Neural progenitor cell (in vitro differentiated cells): ENCODE measurements around the gene AUTS2. TPM values are rescaled to one million over a fixed set of nuclear protein-coding genes. Genes with fewer than 3 reads are reported as not detected.
A peak's percentile ranks its signal among the peaks of the same experiment; 100 is the strongest.

ENCODE experiments used
- DNase-seq: peaks from one replicate; pipeline ENCODE4 v3.0.0-alpha.2; 2016; ENCODE audit warnings: low spot score
- H2AFZ ChIP-seq: fragments of 200-600 bp; sonication (generic); replicated peaks from 2 replicates; pipeline ENCODE4 v1.6.1; 2016; ENCODE audit warnings: antibody characterized with exemption
- H3F3A ChIP-seq: fragments of 200-600 bp; sonication (generic); 2 replicates; pipeline ENCODE4 v1.6.1; 2016; ENCODE audit warnings: antibody characterized with exemption, low read depth
- H3K27ac ChIP-seq: fragments of 200-600 bp; sonication (generic); 2 replicates; pipeline ENCODE4 v1.5.1; 2016; ENCODE audit warnings: mild to moderate bottlenecking
- H3K27me3 ChIP-seq: fragments of 200-600 bp; sonication (generic); 2 replicates; pipeline ENCODE4 v1.6.1; 2016; ENCODE audit warnings: mild to moderate bottlenecking, moderate library complexity
- H3K36me3 ChIP-seq: fragments of 200-600 bp; sonication (generic); 2 replicates; pipeline ENCODE4 v1.5.1; 2016
- H3K4me1 ChIP-seq: fragments of 200-600 bp; sonication (generic); 2 replicates; pipeline ENCODE4 v1.6.1; 2016; ENCODE audit warnings: mixed run types
- H3K4me2 ChIP-seq: fragments of 200-600 bp; sonication (generic); 2 replicates; pipeline ENCODE4 v1.6.1; 2016
- H3K4me3 ChIP-seq: fragments of 200-600 bp; sonication (generic); 2 replicates; pipeline ENCODE4 v1.5.1; 2016
- H3K79me2 ChIP-seq: fragments of 200-600 bp; sonication (generic); 2 replicates; pipeline ENCODE4 v1.6.1; 2016; ENCODE audit warnings: low read depth
- H3K9ac ChIP-seq: fragments of 200-600 bp; sonication (generic); 2 replicates; pipeline ENCODE4 v1.6.1; 2016
- H3K9me3 ChIP-seq: fragments of 200-600 bp; sonication (generic); 2 replicates; pipeline ENCODE4 v1.5.1; 2016; ENCODE audit warnings: low read depth
- H4K20me1 ChIP-seq: fragments of 200-600 bp; sonication (generic); 2 replicates; pipeline ENCODE4 v1.6.1; 2016; ENCODE audit warnings: low read depth
- H3K27ac Mint-ChIP-seq: 3 replicates; pipeline ENCODE4 v1.8.0; 2021; ENCODE audit warnings: mixed read lengths
- H3K27me3 Mint-ChIP-seq: 2 replicates; pipeline ENCODE4 v1.8.0; 2022; ENCODE audit warnings: low read depth, mild to moderate bottlenecking, inconsistent platforms, moderate library complexity, mixed read lengths; ENCODE audit not compliant: insufficient read depth
- H3K36me3 Mint-ChIP-seq: 3 replicates; pipeline ENCODE4 v1.8.0; 2021; ENCODE audit warnings: mixed read lengths
- H3K4me1 Mint-ChIP-seq: 3 replicates; pipeline ENCODE4 v1.8.0; 2021; ENCODE audit warnings: mixed read lengths
- H3K4me3 Mint-ChIP-seq: 3 replicates; pipeline ENCODE4 v1.8.0; 2021; ENCODE audit warnings: mild to moderate bottlenecking, moderate library complexity, mixed read lengths
- H3K9me3 Mint-ChIP-seq: 3 replicates; pipeline ENCODE4 v1.8.0; 2020; ENCODE audit warnings: mixed read lengths
- CTCF ChIP-seq: fragments of 200-600 bp; sonication (generic); IDR thresholded peaks from 2 replicates; pipeline ENCODE4 v1.5.1; 2017; ENCODE audit warnings: antibody characterized with exemption, mild to moderate bottlenecking
- EZH2 ChIP-seq: fragments of 200-600 bp; sonication (generic); IDR thresholded peaks from 2 replicates; pipeline ENCODE4 v1.6.1; 2017; ENCODE audit warnings: antibody characterized with exemption, mild to moderate bottlenecking, moderate library complexity
- EZH2phosphoT487 ChIP-seq: fragments of 200-600 bp; sonication (generic); IDR thresholded peaks from 2 replicates; pipeline ENCODE4 v1.6.1; 2017; ENCODE audit warnings: antibody characterized with exemption
- total RNA-seq: library from RNA; depleted of rRNA; stranded (reverse); fragments of >200 nt; gene quantifications from 2 replicates; pipeline ENCODE4 v1.2.3, GENCODE V29; 2015; ENCODE audit warnings: low replicate concordance

The AUTS2 gene
- total RNA-seq, 1 donor from 2014 or later, result 50.0 TPM

- H3K27ac ChIP-seq, result peak overlapping the region; percentile 19
- Mint-ChIP-seq H3K36me3 (peaks cover 34% of the 10 kb centered on the region), H3K4me3 (no peak overlapping the region)
These were observed 1195.5 kb downstream of the AUTS2 start for GRCh38 chr7:70793821-70794220.

GRCh38 chr7:70794962-70795361, 1196.7 kb downstream of the AUTS2 start:
- Histone ChIP-seq H3K4me1 (no peaks in the 10 kb centered on the region), H3K4me2 (no peak overlapping the region), H3K9ac (no peak overlapping the region), H3K9me3 (no peaks in the 10 kb centered on the region), H3K79me2 (no peaks in the 10 kb centered on the region), H3K27ac (peak overlapping the region; percentile 29), H2AFZ (no peak overlapping the region), H3K4me3 (no peak overlapping the region), H4K20me1 (peaks cover 4% of the 10 kb centered on the region), H3K36me3 (peaks cover 14% of the 10 kb centered on the region), H3K27me3 (no peaks in the 10 kb centered on the region), H3F3A (peaks cover 62% of the 10 kb centered on the region)
- Mint-ChIP-seq H3K9me3 (peaks cover 7% of the 10 kb centered on the region), H3K27ac (peak overlapping the region; percentile 83), H3K36me3 (peaks cover 32% of the 10 kb centered on the region), H3K27me3 (no peaks in the 10 kb centered on the region), H3K4me3 (no peak overlapping the region), H3K4me1 (peaks cover 5% of the 10 kb centered on the region)
- no peak for DNase-seq
- TF ChIP-seq EZH2phosphoT487 (no peak), CTCF (no peak), EZH2 (no peak)

More at GRCh38 chr7:70793821-70794220, 1195.5 kb downstream of the AUTS2 start:
- peaks cover 5% of the 10 kb centered on the region for H3K79me2 ChIP-seq
- no peaks in the 10 kb centered on the region for H3K9me3 ChIP-seq
- Mint-ChIP-seq H3K27me3 (no peaks in the 10 kb centered on the region), H3K27ac (no peak overlapping the region), H3K4me1 (peaks cover 5% of the 10 kb centered on the region), H3K9me3 (peaks cover 3% of the 10 kb centered on the region)
- no peaks in the 10 kb centered on the region for H3K27me3 ChIP-seq
- H3K4me1 ChIP-seq, result no peaks in the 10 kb centered on the region
- DNase-seq, result no peak
- no peak overlapping the region for H3K4me3 ChIP-seq
- H4K20me1 ChIP-seq, result peaks cover 10% of the 10 kb centered on the region
- TF ChIP-seq EZH2phosphoT487, result no peak
- no peak for TF ChIP-seq EZH2
- TF ChIP-seq CTCF, result no peak
- H3K36me3 ChIP-seq, result peaks cover 14% of the 10 kb centered on the region
- H2AFZ ChIP-seq, result no peak overlapping the region
- no peak overlapping the region for H3K9ac ChIP-seq
- H3K4me2 ChIP-seq, result no peak overlapping the region
- H3F3A ChIP-seq, result peaks cover 65% of the 10 kb centered on the region

GRCh38 chr7:70795948-70796347, 1197.7 kb downstream of the AUTS2 start:
- DNase-seq, result no peak
- Histone ChIP-seq H2AFZ (no peak overlapping the region), H3K27me3 (no peaks in the 10 kb centered on the region), H3K9ac (no peak overlapping the region), H3K4me1 (no peaks in the 10 kb centered on the region), H3K4me3 (no peak overlapping the region), H3K79me2 (no peaks in the 10 kb centered on the region), H3K4me2 (no peak overlapping the region), H4K20me1 (peaks cover 4% of the 10 kb centered on the region), H3F3A (peaks cover 62% of the 10 kb centered on the region), H3K9me3 (no peaks in the 10 kb centered on the region), H3K36me3 (peaks cover 14% of the 10 kb centered on the region), H3K27ac (no peak overlapping the region)
- no peak overlapping the region for H3K4me3 Mint-ChIP-seq
- peaks cover 16% of the 10 kb centered on the region for H3K9me3 Mint-ChIP-seq
- peaks cover 32% of the 10 kb centered on the region for H3K36me3 Mint-ChIP-seq
- TF ChIP-seq EZH2, result no peak
- no peak for TF ChIP-seq EZH2phosphoT487
- no peak overlapping the region for H3K27ac Mint-ChIP-seq
- peaks cover 5% of the 10 kb centered on the region for H3K4me1 Mint-ChIP-seq
- no peaks in the 10 kb centered on the region for H3K27me3 Mint-ChIP-seq

GRCh38 chr7:70797109-70797514, 1198.8 kb downstream of the AUTS2 start:
- peaks cover 23% of the 10 kb centered on the region for H3K9me3 Mint-ChIP-seq
- DNase-seq, result no peak
- H3K4me1 ChIP-seq, result no peaks in the 10 kb centered on the region
- H3F3A ChIP-seq, result peaks cover 50% of the 10 kb centered on the region
- no peaks in the 10 kb centered on the region for H3K27me3 ChIP-seq
- H3K4me3 ChIP-seq, result no peak overlapping the region
- no peaks in the 10 kb centered on the region for H3K79me2 ChIP-seq
- no peaks in the 10 kb centered on the region for H3K27me3 Mint-ChIP-seq
- H3K27ac Mint-ChIP-seq, result no peak overlapping the region
- peaks cover 29% of the 10 kb centered on the region for H3K36me3 Mint-ChIP-seq
- H2AFZ ChIP-seq, result no peak overlapping the region
- H3K4me2 ChIP-seq, result no peak overlapping the region
- peaks cover 3% of the 10 kb centered on the region for H3K36me3 ChIP-seq
- H4K20me1 ChIP-seq, result no peaks in the 10 kb centered on the region
- peak overlapping the region; percentile 46 for H3K27ac ChIP-seq
- H3K4me1 Mint-ChIP-seq, result peaks cover 3% of the 10 kb centered on the region
- no peak overlapping the region for H3K4me3 Mint-ChIP-seq
- no peaks in the 10 kb centered on the region for H3K9me3 ChIP-seq
- no peak overlapping the region for H3K9ac ChIP-seq
- TF ChIP-seq EZH2 (no peak), CTCF (no peak), EZH2phosphoT487 (no peak)
